ENCODE measurements around the gene TUBB6.

The TUBB6 gene

DNA sequence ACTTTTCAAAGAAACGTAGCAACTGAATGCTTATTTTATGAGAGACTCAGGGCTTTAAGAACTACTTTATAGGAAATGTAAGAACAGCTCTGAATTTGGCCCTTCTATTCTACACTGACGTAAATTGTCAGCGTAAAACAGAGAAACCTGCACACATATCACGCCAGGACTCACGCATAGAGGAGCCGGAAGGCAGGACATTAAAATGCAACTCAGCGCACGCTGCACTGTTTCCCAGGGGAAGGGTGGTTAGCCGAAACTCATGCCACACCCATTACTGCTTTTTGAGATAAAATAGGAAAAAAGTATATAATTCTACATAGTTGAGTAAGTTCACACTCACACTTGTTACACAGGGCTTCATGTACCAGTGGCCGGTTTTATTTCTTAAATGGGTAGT, 7.4 kb downstream of the TUBB6 start:
- H4K20me1 ChIP-seq (ENCODE audit: insufficient read depth) = no peaks in the 10 kb centered on the region
- H3K27me3 ChIP-seq (ENCODE audit: insufficient read depth, low read depth) = no peaks in the 10 kb centered on the region
- H3K4me1 ChIP-seq (ENCODE audit: low read depth, poor library complexity, severe bottlenecking) = no peaks in the 10 kb centered on the region
- no peak overlapping the region for H2AFZ ChIP-seq (ENCODE audit: low read depth)
- H3K36me3 ChIP-seq (ENCODE audit: insufficient read depth) = no peaks in the 10 kb centered on the region
- H3K79me2 ChIP-seq (ENCODE audit: insufficient read depth, low read depth) = no peaks in the 10 kb centered on the region
- H3K4me3 ChIP-seq (IDR thresholded peaks at IDR 0.05; ENCODE audit: insufficient read depth, low read depth, low read length) = no peak overlapping the region
- H3K9ac ChIP-seq = no peak overlapping the region
- H3K27ac ChIP-seq = no peak overlapping the region
- H3K4me2 ChIP-seq = no peak overlapping the region
- TF ChIP-seq, protein P1, sequence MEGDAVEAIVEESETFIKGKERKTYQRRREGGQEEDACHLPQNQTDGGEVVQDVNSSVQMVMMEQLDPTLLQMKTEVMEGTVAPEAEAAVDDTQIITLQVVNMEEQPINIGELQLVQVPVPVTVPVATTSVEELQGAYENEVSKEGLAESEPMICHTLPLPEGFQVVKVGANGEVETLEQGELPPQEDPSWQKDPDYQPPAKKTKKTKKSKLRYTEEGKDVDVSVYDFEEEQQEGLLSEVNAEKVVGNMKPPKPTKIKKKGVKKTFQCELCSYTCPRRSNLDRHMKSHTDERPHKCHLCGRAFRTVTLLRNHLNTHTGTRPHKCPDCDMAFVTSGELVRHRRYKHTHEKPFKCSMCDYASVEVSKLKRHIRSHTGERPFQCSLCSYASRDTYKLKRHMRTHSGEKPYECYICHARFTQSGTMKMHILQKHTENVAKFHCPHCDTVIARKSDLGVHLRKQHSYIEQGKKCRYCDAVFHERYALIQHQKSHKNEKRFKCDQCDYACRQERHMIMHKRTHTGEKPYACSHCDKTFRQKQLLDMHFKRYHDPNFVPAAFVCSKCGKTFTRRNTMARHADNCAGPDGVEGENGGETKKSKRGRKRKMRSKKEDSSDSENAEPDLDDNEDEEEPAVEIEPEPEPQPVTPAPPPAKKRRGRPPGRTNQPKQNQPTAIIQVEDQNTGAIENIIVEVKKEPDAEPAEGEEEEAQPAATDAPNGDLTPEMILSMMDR (conservative IDR thresholded peaks at IDR 0.05; ENCODE audit: low read depth, low read length) = no peak

- no peaks in the 10 kb centered on the region for H4K20me1 ChIP-seq (ENCODE audit: insufficient read depth)
- H3K9ac ChIP-seq = no peak overlapping the region
- no peak overlapping the region for H2AFZ ChIP-seq (ENCODE audit: low read depth)
- H3K27ac ChIP-seq = no peak overlapping the region
- H3K4me1 ChIP-seq (ENCODE audit: low read depth, poor library complexity, severe bottlenecking) = no peaks in the 10 kb centered on the region
- H3K4me3 ChIP-seq (IDR thresholded peaks at IDR 0.05; ENCODE audit: insufficient read depth, low read depth, low read length) = no peak overlapping the region
- TF ChIP-seq, protein P1 (conservative IDR thresholded peaks at IDR 0.05; ENCODE audit: low read depth, low read length) = no peak
- no peaks in the 10 kb centered on the region for H3K79me2 ChIP-seq (ENCODE audit: insufficient read depth, low read depth)
- H3K4me2 ChIP-seq = no peak overlapping the region
- no peaks in the 10 kb centered on the region for H3K27me3 ChIP-seq (ENCODE audit: insufficient read depth, low read depth)
- H3K36me3 ChIP-seq (ENCODE audit: insufficient read depth) = no peaks in the 10 kb centered on the region
Observed at GRCh38 chr18:12315911-12316310, 7.9 kb downstream of the TUBB6 start.

- H3K9ac ChIP-seq = no peak overlapping the region
- H3K36me3 ChIP-seq (ENCODE audit: insufficient read depth) = no peaks in the 10 kb centered on the region
- H2AFZ ChIP-seq (ENCODE audit: low read depth) = no peak overlapping the region
- no peaks in the 10 kb centered on the region for H4K20me1 ChIP-seq (ENCODE audit: insufficient read depth)
- no peak overlapping the region for H3K4me2 ChIP-seq
- H3K27me3 ChIP-seq (ENCODE audit: insufficient read depth, low read depth) = no peaks in the 10 kb centered on the region
- no peaks in the 10 kb centered on the region for H3K79me2 ChIP-seq (ENCODE audit: insufficient read depth, low read depth)
- TF ChIP-seq, protein P1 (conservative IDR thresholded peaks at IDR 0.05; ENCODE audit: low read depth, low read length) = no peak
- no peak overlapping the region for H3K27ac ChIP-seq
- no peak overlapping the region for H3K4me3 ChIP-seq (IDR thresholded peaks at IDR 0.05; ENCODE audit: insufficient read depth, low read depth, low read length)
- no peaks in the 10 kb centered on the region for H3K4me1 ChIP-seq (ENCODE audit: low read depth, poor library complexity, severe bottlenecking)
Observed at GRCh38 chr18:12317664-12318333, 9.8 kb downstream of the TUBB6 start.

DNA sequence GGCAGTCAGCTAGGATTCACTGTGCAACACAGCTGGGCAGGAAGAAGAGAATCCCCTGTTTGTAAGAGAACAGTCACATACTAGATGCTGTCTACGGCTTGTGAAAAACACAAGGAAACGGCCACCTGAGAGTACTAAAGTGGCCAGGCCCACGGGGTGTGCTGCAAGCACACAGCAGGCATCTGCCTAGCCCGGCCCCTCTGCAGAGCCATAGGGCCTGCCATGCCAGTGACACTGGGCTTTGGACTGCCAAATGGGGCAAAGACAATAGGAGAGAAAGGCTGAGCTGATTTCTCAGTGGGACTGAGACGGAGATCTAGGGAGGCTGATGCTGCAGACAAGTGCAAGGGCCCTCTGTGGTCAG, 10.3 kb downstream of the TUBB6 start:
- Histone ChIP-seq H2AFZ (ENCODE audit: low read depth) (no peak overlapping the region), H3K79me2 (ENCODE audit: insufficient read depth, low read depth) (no peaks in the 10 kb centered on the region), H3K4me3 (IDR thresholded peaks at IDR 0.05; ENCODE audit: insufficient read depth, low read depth, low read length) (no peak overlapping the region), H3K27ac (no peak overlapping the region), H4K20me1 (ENCODE audit: insufficient read depth) (no peaks in the 10 kb centered on the region), H3K27me3 (ENCODE audit: insufficient read depth, low read depth) (no peaks in the 10 kb centered on the region), H3K36me3 (ENCODE audit: insufficient read depth) (no peaks in the 10 kb centered on the region), H3K4me2 (no peak overlapping the region), H3K4me1 (ENCODE audit: low read depth, poor library complexity, severe bottlenecking) (no peaks in the 10 kb centered on the region), H3K9ac (no peak overlapping the region)
- TF ChIP-seq, protein P1 (conservative IDR thresholded peaks at IDR 0.05; ENCODE audit: low read depth, low read length) = no peak
